Measurements from ENCODE around the gene DYNC1LI2. TPM values are rescaled to one million over a fixed set of nuclear protein-coding genes. Genes with fewer than 3 reads are reported as not detected.

DYNC1LI2 gene
- total and polyA plus RNA-seq, 2 of the 8 experiments (the other 6 are each of a cell fraction or from before 2014, with no cell fraction given) = 35.0 to 70.8 TPM

GRCh38 chr16:66678337-66678736, 73.1 kb downstream of the DYNC1LI2 start:
- no peaks in the 10 kb centered on the region for H3K23me2 ChIP-seq (ENCODE audit: low read depth, low read length)
- H3K9ac ChIP-seq (replicated peaks in 1 of 4; ENCODE audit: extremely low read depth in 1 of 4, low read depth in 3 of 4, low read length in 3 of 4) = no peak overlapping the region
- H3K27me3 ChIP-seq (replicated peaks in 1 of 4; ENCODE audit: control insufficient read depth in 3 of 4, extremely low read depth in 1 of 4, insufficient read depth in 3 of 4, low read length in 3 of 4) = no peaks in the 10 kb centered on the region
- no peak overlapping the region for H4K91ac ChIP-seq (replicated peaks; ENCODE audit: insufficient read length, low read length)
- no peak overlapping the region for H2AK5ac ChIP-seq (ENCODE audit: low read depth, low read length)
- no peaks in the 10 kb centered on the region for H3K9me3 ChIP-seq (ENCODE audit: insufficient read depth in 2 of 2, low read depth in 1 of 2, low read length in 1 of 2)
- H2BK20ac ChIP-seq (ENCODE audit: low read length) = no peak overlapping the region
- peaks cover 15% of the 10 kb centered on the region for H3K79me1 ChIP-seq (ENCODE audit: low read depth, low read length)
- CTCF ChIA-PET (ENCODE audit: partially characterized antibody) = interaction anchor here (0.6 to 2.4 kb wide), 7 partner anchors 9 to 50 kb away, joined by 3 to 8 read pairs (median 4); partner anchors contain the start of gene CMTM4
- no peak overlapping the region for H3K23ac ChIP-seq (ENCODE audit: insufficient read length)
- H3K14ac ChIP-seq (ENCODE audit: insufficient read length) = no peak overlapping the region
- H3K56ac ChIP-seq (replicated peaks; ENCODE audit: insufficient read length, low read depth, low read length) = no peak overlapping the region
- POLR2A ChIA-PET (ENCODE audit: partially characterized antibody) = no interaction called here
- no peak overlapping the region for H3K18ac ChIP-seq (ENCODE audit: extremely low read depth, low read length)
- H4K8ac ChIP-seq (ENCODE audit: extremely low read depth, insufficient read depth, low read length) = no peak overlapping the region
- DNase-seq (ENCODE audit: low read depth in 1 of 2, low spot score in 2 of 2) (no peak), FAIRE-seq (no peak)
- H2BK15ac ChIP-seq (ENCODE audit: low read length) = no peak overlapping the region
- H2AFZ ChIP-seq (ENCODE audit: low read length) = no peak overlapping the region
- H3K4me1 ChIP-seq (replicated peaks in 1 of 4; ENCODE audit: control insufficient read depth in 3 of 4, insufficient read depth in 4 of 4, low read length in 3 of 4) = 0 out of 7 replicates have a peak, but pooled peaks cover 0 to 2% (median 0%) of the 10 kb centered on the region in 4 experiments
- 85% methylated on average over 2 of the region's 2 CpGs; no CpG with 5 or more reads in 1 of the 2 experiments for WGBS, 2 experiments (ENCODE audit: extremely low coverage in 1 of 2, insufficient coverage in 1 of 2, insufficient read length in 1 of 2, insufficient replicate concordance in 2 of 2, low coverage in 1 of 2, low lambda C conversion rate in 2 of 2, missing lambda C conversion rate in 1 of 2)
- H2BK12ac ChIP-seq (ENCODE audit: low read depth, low read length) = no peak overlapping the region
- no peak overlapping the region for H2BK5ac ChIP-seq (ENCODE audit: low read depth, low read length)
- peaks cover 0 to 6% of the 10 kb centered on the region in 2 experiments for H4K20me1 ChIP-seq (replicated peaks in 1 of 2; ENCODE audit: control insufficient read depth in 1 of 2, insufficient read depth in 2 of 2, low read length in 2 of 2)
- H3K4me2 ChIP-seq (ENCODE audit: insufficient read depth in 1 of 2, low read depth in 2 of 2, low read length in 2 of 2) = no peak overlapping the region
- H3K4me3 ChIP-seq (ENCODE audit: extremely low read depth in 1 of 4, insufficient read depth in 2 of 4, low read depth in 3 of 4, low read length in 4 of 4) = no peak overlapping the region
- H3K36me3 ChIP-seq (ENCODE audit: control insufficient read depth in 2 of 4, insufficient read depth in 4 of 4, low read length in 3 of 4) = no peaks in the 10 kb centered on the region; a peak in 1 of 8 replicates
- peaks cover 0 to 38% of the 10 kb centered on the region in 2 experiments; a peak in 2 of 4 replicates for H3K79me2 ChIP-seq (ENCODE audit: control insufficient read depth in 1 of 2, insufficient read depth in 2 of 2, low read length in 2 of 2)
- H3K27ac ChIP-seq (ENCODE audit: low read depth, low read length) = no peak overlapping the region
- H3K4ac ChIP-seq (replicated peaks; ENCODE audit: insufficient read length, low read depth, low read length) = no peak overlapping the region
- no peak overlapping the region for H2BK120ac ChIP-seq (replicated peaks; ENCODE audit: low read depth, low read length)
- no peak overlapping the region for H4K5ac ChIP-seq (ENCODE audit: insufficient read length, low read depth, low read length)
- TF ChIP-seq, protein P1, sequence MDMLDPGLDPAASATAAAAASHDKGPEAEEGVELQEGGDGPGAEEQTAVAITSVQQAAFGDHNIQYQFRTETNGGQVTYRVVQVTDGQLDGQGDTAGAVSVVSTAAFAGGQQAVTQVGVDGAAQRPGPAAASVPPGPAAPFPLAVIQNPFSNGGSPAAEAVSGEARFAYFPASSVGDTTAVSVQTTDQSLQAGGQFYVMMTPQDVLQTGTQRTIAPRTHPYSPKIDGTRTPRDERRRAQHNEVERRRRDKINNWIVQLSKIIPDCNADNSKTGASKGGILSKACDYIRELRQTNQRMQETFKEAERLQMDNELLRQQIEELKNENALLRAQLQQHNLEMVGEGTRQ (IDR thresholded peaks at IDR 0.05; ENCODE audit: low read length) = no peak
- TF ChIP-seq HDAC2 (IDR thresholded peaks at IDR 0.05; ENCODE audit: borderline replicate concordance in 1 of 2, low read depth in 2 of 2, low read length in 2 of 2) (no peak), RXRA (IDR thresholded peaks at IDR 0.05; ENCODE audit: insufficient read depth, low read depth, low read length) (no peak), CBX5 (IDR thresholded peaks at IDR 0.05; ENCODE audit: low read depth, low read length) (no peak), RNF2 (IDR thresholded peaks at IDR 0.05; ENCODE audit: borderline replicate concordance, low read depth, low read length, missing control alignments, poor library complexity, severe bottlenecking) (no peak), KDM4A (IDR thresholded peaks at IDR 0.05; ENCODE audit: low read depth, low read length, severe bottlenecking) (no peak), PHF8 (conservative IDR thresholded peaks at IDR 0.05; ENCODE audit: low read depth, low read length) (no peak), EZH2 (IDR thresholded peaks at IDR 0.05; ENCODE audit: low read depth, low read length, severe bottlenecking) (no peak), BRCA1 (IDR thresholded peaks at IDR 0.05; ENCODE audit: low read depth, low read length) (no peak), GTF2F1 (IDR thresholded peaks at IDR 0.05; ENCODE audit: borderline replicate concordance, low read depth, low read length) (no peak), TBP (IDR thresholded peaks at IDR 0.05; ENCODE audit: low read depth, low read length) (no peak), JUN (IDR thresholded peaks at IDR 0.05; ENCODE audit: low read depth, low read length) (no peak)
